ENCODE data around the gene PTGDR2. TPM values are rescaled to one million over a fixed set of nuclear protein-coding genes. Genes with fewer than 3 reads are reported as not detected.
A peak's percentile ranks its signal among the peaks of the same experiment; 100 is the strongest.

Gene PTGDR2
- total RNA-seq, 1 experiment from 2014 or later: not detected

DNA sequence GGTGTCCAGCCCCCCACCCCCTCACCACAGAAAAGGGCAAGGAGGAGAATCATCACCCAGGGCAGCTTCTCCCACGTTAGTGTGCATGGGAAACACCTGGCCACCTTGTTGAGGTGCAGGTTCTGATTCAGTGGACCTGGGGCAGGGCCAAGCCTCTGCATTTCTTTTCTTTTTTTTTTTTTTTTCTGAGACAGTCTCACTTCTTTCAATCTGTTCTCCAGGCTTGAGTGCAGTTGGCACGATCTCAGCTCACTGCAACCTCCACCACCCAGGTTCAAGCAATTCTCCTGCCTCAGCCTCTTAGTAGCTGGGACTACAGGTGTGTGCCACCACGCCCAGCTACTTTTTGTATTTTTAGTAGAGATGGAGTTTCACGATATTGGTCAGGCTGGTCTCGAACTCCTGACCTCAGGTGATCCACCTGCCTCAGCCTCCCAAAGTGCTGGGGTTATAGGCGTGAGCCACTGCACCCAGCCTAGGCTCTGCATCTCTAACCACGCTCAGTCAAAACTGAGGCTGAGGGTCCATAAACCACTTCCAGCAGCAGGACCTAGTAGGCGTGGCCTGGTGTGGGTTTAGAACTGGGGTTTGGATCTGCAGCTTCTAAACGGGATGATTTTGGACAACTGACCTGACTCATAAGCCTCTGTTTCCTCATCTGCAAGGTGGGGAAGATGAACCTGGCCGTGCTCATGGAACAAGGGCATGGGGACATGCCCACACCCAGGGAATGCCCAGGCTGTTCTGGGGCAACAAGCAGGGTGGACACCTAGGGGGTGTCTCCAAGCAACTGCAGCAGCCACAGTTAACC, 12.3 kb upstream of the PTGDR2 start:
- no peak overlapping the region for H3K9ac ChIP-seq (ENCODE audit: low read length)
- intact Hi-C loops (cut with micrococcal nuclease): no loop called here
- H3K4me2 ChIP-seq (ENCODE audit: low read length): no peak overlapping the region
- no peaks in the 10 kb centered on the region for H3K9me3 ChIP-seq (ENCODE audit: low read length)
- no TSS peak for BruUV-seq (replicated peaks)
- no peak for DNase-seq
- H3K4me3 ChIP-seq (ENCODE audit: low read length): no peak overlapping the region
- no peak for ATAC-seq
- H3K4me1 ChIP-seq (ENCODE audit: insufficient read depth, low read length): peaks cover 11% of the 10 kb centered on the region
- H2AFZ ChIP-seq (ENCODE audit: low read length): no peak overlapping the region
- H3K36me3 ChIP-seq (ENCODE audit: low read depth, low read length): no peaks in the 10 kb centered on the region
- no peaks in the 10 kb centered on the region for H3K27me3 ChIP-seq (ENCODE audit: low read length)
- H3K9me2 ChIP-seq (replicated peaks; ENCODE audit: low read length): no peaks in the 10 kb centered on the region
- no peak overlapping the region for H3K27ac ChIP-seq (ENCODE audit: low read length)
- POLR2A ChIA-PET (ENCODE audit: unreplicated experiment): no interaction called here
- CTCF ChIA-PET: no interaction called here
- no peaks in the 10 kb centered on the region for H3K79me2 ChIP-seq (ENCODE audit: low read length)
- no peaks in the 10 kb centered on the region for H3F3A ChIP-seq (ENCODE audit: low read length, unreplicated experiment)
- no peaks in the 10 kb centered on the region for H4K20me1 ChIP-seq (ENCODE audit: low read length)
- TF ChIP-seq CTCF (conservative IDR thresholded peaks at IDR 0.05; ENCODE audit: low read depth, low read length): no peak
- no peak for TF ChIP-seq EZH2 (IDR thresholded peaks at IDR 0.05; ENCODE audit: low read length, unreplicated experiment)
- TF ChIP-seq EZH2phosphoT487 (IDR thresholded peaks at IDR 0.05; ENCODE audit: borderline replicate concordance, low read length): no peak

- no peaks in the 10 kb centered on the region for H3F3A ChIP-seq (ENCODE audit: low read length, unreplicated experiment)
- no peak within 1 kb of the TSS for H3K4me3 ChIP-seq (ENCODE audit: low read length)
- no peaks in the 10 kb centered on the region for H3K36me3 ChIP-seq (ENCODE audit: low read depth, low read length)
- intact Hi-C loops (cut with micrococcal nuclease): no loop called here
- H3K27ac ChIP-seq (ENCODE audit: low read length): no peak within 1 kb of the TSS
- H3K4me1 ChIP-seq (ENCODE audit: insufficient read depth, low read length): peaks cover 11% of the 10 kb centered on the region
- peak; percentile 53 for ATAC-seq
- no peak for TF ChIP-seq EZH2 (IDR thresholded peaks at IDR 0.05; ENCODE audit: low read length, unreplicated experiment)
- no peak for TF ChIP-seq EZH2phosphoT487 (IDR thresholded peaks at IDR 0.05; ENCODE audit: borderline replicate concordance, low read length)
- TF ChIP-seq CTCF (conservative IDR thresholded peaks at IDR 0.05; ENCODE audit: low read depth, low read length): no peak
- H3K4me2 ChIP-seq (ENCODE audit: low read length): no peak within 1 kb of the TSS
- no peaks in the 10 kb centered on the region for H3K9me3 ChIP-seq (ENCODE audit: low read length)
- no peak within 1 kb of the TSS for H2AFZ ChIP-seq (ENCODE audit: low read length)
- no peaks in the 10 kb centered on the region for H4K20me1 ChIP-seq (ENCODE audit: low read length)
- H3K9me2 ChIP-seq (replicated peaks; ENCODE audit: low read length): no peaks in the 10 kb centered on the region
- no peak within 1 kb of the TSS for H3K9ac ChIP-seq (ENCODE audit: low read length)
- peak; percentile 47 for DNase-seq
- POLR2A ChIA-PET (ENCODE audit: unreplicated experiment): no interaction called here
- no peaks in the 10 kb centered on the region for H3K79me2 ChIP-seq (ENCODE audit: low read length)
- H3K27me3 ChIP-seq (ENCODE audit: low read length): no peaks in the 10 kb centered on the region
- CTCF ChIA-PET: no interaction called here
- BruUV-seq (replicated peaks): no TSS peak
These were observed 11.4 kb upstream of the PTGDR2 start, which contains the start of gene ZP1 for GRCh38 chr11:60866911-60867870. ZP1 (plus strand) TSS chr11:60867542; CDS start chr11:60867562, 20 bp downstream.
